NCI-H2227 (cell line): ENCODE data around the gene DCAF11.
A peak's percentile ranks its signal among the peaks of the same experiment; 100 is the strongest.
"Not testable (repeated sequence)": the region's sequence is repeated elsewhere in the genome, so short reads cannot be mapped to it uniquely, and the experiment has no call there.

Source experiments
- DNase-seq: peaks from one replicate; lab custom pipeline; 2025; ENCODE audit not compliant: unreplicated experiment; lab: John Stamatoyannopoulos, UW

The DCAF11 gene

DNA sequence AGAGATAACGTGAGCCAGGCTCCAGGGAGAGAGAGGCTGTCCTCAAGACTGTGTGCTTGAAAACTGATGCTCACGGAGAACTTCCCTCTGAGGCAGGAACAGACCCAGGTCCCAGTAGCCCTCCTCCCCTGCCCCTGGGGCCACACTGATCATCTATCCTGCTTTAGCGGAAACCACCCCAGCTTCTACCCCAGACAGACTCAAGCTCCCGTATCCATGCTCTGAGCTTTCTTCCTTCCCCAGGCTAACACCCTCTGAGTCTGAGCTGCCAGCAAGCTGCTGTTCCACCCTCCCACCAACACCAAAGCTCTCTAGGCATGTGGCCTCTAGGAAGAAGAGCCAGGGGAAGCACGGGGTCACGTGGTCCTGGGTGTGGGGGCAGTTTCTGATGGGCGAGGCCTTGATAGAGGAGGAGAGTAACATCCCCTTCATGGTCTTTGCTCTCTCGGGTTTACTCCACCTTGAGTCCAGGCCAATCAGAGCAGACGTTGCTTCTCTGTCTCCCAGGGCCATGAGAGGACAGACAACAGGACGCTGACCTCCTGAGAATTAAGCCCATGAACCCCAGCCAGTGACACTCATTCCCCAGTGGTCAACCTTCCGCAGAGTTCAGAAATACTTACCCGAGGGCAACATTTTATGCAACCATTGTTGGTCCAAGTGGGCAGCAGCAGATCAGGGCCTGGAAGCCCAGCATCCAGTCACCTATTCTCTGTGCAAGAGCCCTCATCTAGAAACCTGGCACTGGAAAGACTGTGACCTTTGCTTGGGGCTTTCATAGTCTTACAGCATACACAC, 19.1 kb upstream of the DCAF11 start:
- DNase-seq, result peak; percentile 56

DNA sequence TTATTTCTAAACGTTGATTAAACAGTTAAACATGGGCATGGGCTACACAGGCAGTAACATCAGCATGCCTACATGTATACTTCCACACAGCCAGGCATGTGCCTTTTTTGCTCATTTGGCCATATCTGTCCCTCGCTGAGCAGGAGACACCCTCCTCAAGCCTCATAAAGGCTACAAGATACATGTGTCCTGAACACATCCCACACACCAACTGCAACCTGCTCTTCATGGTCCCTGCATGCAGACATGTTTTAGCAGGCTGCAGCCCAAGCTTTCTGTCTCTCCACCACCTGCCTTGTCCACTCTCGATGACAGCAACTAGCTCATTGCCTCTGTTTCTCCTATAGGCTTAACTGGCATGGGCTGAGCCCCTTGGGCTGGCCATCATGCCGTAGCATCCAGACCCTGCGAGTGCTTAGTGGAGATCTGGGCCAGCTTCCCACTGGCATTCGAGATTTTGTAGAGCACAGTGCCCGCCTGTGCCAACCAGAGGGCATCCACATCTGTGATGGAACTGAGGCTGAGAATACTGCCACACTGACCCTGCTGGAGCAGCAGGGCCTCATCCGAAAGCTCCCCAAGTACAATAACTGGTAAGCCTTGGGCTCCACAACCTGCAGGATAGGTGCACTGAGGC, 17.9 kb upstream of the DCAF11 start:
- DNase-seq, result no peak

DNA sequence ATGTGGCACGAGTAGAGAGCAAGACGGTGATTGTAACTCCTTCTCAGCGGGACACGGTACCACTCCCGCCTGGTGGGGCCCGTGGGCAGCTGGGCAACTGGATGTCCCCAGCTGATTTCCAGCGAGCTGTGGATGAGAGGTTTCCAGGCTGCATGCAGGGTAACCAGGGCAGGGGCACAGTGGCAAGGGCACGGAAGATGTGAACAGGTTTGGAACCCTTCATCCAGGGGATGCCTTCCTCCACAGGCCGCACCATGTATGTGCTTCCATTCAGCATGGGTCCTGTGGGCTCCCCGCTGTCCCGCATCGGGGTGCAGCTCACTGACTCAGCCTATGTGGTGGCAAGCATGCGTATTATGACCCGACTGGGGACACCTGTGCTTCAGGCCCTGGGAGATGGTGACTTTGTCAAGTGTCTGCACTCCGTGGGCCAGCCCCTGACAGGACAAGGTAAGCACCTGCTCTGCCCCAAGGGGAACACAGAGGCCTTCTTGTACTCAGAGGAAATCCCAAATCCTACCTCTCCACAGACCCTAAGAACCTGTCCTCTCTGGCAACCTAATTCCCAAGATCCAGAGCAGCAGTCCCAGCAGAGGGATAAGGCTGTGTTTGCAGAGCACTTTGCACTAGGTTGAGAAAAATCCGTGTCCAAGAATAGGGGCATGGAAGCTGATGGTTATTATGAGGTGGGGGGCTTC, 16.2 kb upstream of the DCAF11 start:
- DNase-seq, result no peak

- no peak for DNase-seq
Observed at GRCh38 chr14:24098927-24099813, 15.4 kb upstream of the DCAF11 start.

- no peak for DNase-seq
Observed at GRCh38 chr14:24100197-24100981, 14.2 kb upstream of the DCAF11 start.

GRCh38 chr14:24100982-24101494, 13.5 kb upstream of the DCAF11 start:
- no peak for DNase-seq

- no peak for DNase-seq
Observed at GRCh38 chr14:24102357-24103048, 12.1 kb upstream of the DCAF11 start.

DNA sequence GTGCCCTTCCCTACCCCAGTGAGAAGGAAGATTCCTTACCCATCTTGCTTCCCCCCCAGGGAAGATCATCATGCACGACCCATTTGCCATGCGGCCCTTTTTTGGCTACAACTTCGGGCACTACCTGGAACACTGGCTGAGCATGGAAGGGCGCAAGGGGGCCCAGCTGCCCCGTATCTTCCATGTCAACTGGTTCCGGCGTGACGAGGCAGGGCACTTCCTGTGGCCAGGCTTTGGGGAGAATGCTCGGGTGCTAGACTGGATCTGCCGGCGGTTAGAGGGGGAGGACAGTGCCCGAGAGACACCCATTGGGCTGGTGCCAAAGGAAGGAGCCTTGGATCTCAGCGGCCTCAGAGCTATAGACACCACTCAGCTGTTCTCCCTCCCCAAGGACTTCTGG, 11.1 kb upstream of the DCAF11 start:
- no peak for DNase-seq

DNA sequence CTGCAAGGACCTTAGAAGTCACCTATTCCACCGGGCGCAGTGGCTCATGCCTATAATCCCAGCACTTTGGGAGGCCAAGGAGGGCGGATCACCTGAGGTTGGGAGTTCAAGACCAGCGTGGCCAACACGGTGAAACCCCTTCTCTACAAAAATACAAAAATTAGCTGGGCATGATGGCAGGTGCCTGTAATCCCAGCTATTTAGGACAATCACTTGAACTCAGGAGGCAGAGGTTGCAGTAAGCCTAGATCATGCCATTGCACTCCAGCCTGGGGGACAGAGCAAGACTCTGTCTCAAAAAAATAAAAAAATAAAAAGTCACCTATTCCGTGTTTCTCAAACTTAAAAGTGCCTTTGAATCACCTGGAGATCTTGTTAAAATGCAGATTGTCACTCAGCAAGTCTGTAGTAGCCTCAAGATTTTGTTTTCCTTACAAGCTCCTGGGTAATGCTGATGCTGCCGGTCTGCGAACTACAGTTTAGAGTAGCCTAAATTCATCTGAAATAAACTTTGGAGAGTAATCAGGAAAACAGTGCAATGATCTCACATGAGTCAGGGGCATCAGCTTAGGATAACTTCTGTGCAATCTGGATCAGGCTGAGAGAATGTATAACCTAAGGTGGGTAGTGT, 8.9 kb upstream of the DCAF11 start:
- DNase-seq, result not testable (repeated sequence)

DNA sequence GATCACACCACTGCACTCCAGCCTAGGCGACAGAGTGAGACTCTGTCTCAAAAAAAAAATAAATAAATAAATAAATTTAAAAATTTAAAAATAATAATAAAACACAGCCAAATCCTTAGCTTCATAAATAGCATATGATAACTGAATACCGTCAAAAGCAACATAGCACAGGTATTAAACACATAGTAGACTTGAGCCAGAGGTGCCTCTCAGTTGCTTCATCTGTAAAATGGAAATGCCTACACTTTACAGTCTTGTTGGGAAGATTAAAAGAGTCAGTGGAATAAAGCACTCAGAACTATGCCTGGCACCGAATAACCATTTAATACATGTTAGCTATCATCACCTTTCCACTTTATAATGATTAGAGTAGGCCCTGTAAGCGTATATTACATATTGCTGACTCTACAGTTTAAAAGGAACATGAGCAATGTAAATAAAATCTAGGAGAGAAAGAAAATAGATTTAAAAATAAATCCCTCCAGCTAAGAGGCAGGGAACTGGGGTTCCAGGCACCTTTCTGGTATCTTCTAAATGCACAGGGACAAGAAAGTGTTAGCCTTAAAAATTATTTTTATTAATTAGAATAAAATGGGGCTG, 7.8 kb upstream of the DCAF11 start:
- DNase-seq, result no peak

- DNase-seq, result no peak
Observed at GRCh38 chr14:24108336-24108874, 6.2 kb upstream of the DCAF11 start.

GRCh38 chr14:24110060-24110459, 4.5 kb upstream of the DCAF11 start:
- DNase-seq, result no peak

GRCh38 chr14:24110523-24110922, 4.1 kb upstream of the DCAF11 start:
- no peak for DNase-seq

DNA sequence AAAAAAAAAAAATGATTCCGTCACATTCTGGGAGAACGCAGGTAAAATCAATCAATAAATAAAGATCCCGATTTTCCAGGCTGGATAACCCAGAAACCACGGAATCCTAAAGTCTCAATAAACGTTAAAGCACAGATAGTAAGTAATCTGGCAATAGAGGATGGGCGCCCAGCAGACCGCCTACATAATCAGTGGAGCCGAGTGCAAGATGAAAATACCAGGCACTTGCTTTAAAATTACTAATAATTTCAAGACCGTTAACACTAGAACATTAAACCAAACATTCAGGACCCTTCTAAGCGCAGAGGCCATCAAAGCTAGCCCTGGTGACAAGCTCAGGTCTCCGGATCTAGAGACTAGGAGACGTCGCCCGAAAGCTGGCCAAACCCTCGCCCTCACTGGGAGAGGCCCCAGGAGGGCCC, 1.2 kb upstream of the DCAF11 start:
- peak; percentile 47 for DNase-seq

- peak; percentile 86 for DNase-seq
Observed at GRCh38 chr14:24113801-24114531, 611 bp upstream of the DCAF11 start.

GRCh38 chr14:24115422-24116127, 998 bp downstream of the DCAF11 start:
- no peak for DNase-seq
